Natural killer cell (primary cell): Measurements from ENCODE around the gene CDC25C. TPM values are rescaled to one million over a fixed set of nuclear protein-coding genes. Genes with fewer than 3 reads are reported as not detected.
"Not testable (repeated sequence)": the region's sequence is repeated elsewhere in the genome, so short reads cannot be mapped to it uniquely, and the experiment has no call there.

Experiments
- ATAC-seq, 3 donors: fragments of 150-1000 bp in 2 of 3; fragments of 200-7000 bp in 1 of 3; cut with Tn5 transposase; 1 replicate in 1 of 3; 2 replicates in 2 of 3; pipeline ENCODE4 v1.10.0; 2021; ENCODE audit warnings: mild to moderate bottlenecking in 2 of 3, moderate library complexity in 2 of 3
- DNase-seq, 2 donors: peaks; one replicate each; pipeline versions ENCODE4 v3.0.0 to v3.0.0-alpha.2; 2013 to 2021; ENCODE audit warnings: mixed read lengths in 1 of 2
- H3K27ac ChIP-seq: one replicate; pipeline ENCODE4 v1.5.1; 2013; ENCODE audit warnings: mild to moderate bottlenecking, low read length
- H3K27me3 ChIP-seq: one replicate; pipeline ENCODE4 v1.6.1; 2013; ENCODE audit warnings: low read length; ENCODE audit not compliant: control insufficient read depth, insufficient read depth
- H3K36me3 ChIP-seq: one replicate; pipeline ENCODE4 v1.6.1; 2013; ENCODE audit warnings: low read length; ENCODE audit not compliant: control insufficient read depth, insufficient read depth
- H3K4me1 ChIP-seq: one replicate; pipeline ENCODE4 v1.6.1; 2013; ENCODE audit warnings: low read length; ENCODE audit not compliant: control insufficient read depth, insufficient read depth
- H3K4me3 ChIP-seq: one replicate; pipeline ENCODE4 v1.5.1; 2013; ENCODE audit warnings: low read length
- H3K9me3 ChIP-seq: one replicate; pipeline ENCODE4 v1.6.1; 2013; ENCODE audit warnings: low read length; ENCODE audit not compliant: control insufficient read depth, insufficient read depth
- H3K27ac Mint-ChIP-seq, 2 donors: one replicate each; pipeline ENCODE4 v1.8.0; 2022; ENCODE audit warnings: mild to moderate bottlenecking in 2 of 2, mixed read lengths in 2 of 2, moderate library complexity in 1 of 2
- H3K27me3 Mint-ChIP-seq, 2 donors: one replicate each; pipeline ENCODE4 v1.8.0; 2022; ENCODE audit warnings: low read depth in 2 of 2, mixed read lengths in 2 of 2
- H3K36me3 Mint-ChIP-seq: one replicate; pipeline ENCODE4 v1.8.0; 2022; ENCODE audit warnings: mixed read lengths
- H3K4me1 Mint-ChIP-seq, 2 donors: one replicate each; pipeline ENCODE4 v1.8.0; 2022; ENCODE audit warnings: mixed read lengths in 2 of 2
- H3K4me3 Mint-ChIP-seq: one replicate; pipeline ENCODE4 v1.8.0; 2022; ENCODE audit warnings: mild to moderate bottlenecking, moderate library complexity, mixed read lengths
- H3K9me3 Mint-ChIP-seq, 2 donors: one replicate each; pipeline ENCODE4 v1.8.0; 2022; ENCODE audit warnings: mixed read lengths in 2 of 2
- CTCF ChIP-seq: fragments of 200-600 bp; IDR thresholded peaks from one replicate; pipeline ENCODE4 v1.8.0; 2022; ENCODE audit warnings: antibody characterized with exemption
- WGBS: methylation state at CpG from one replicate; pipeline ENCODE4 v1.1.7; 2013; ENCODE audit warnings: missing lambda C conversion rate; ENCODE audit not compliant: insufficient coverage; 5-methylcytosine and 5-hydroxymethylcytosine counted together
- intact Hi-C: fragments of 100-400 bp; cut with micrococcal nuclease; formaldehyde crosslinking; loops from one replicate; pipeline ENCODE4 v1.14.2; 2022
- total RNA-seq, 4 donors: library from RNA; stranded (reverse); fragments of 120-200 nt in 1 of 4; gene quantifications; one replicate each; pipeline versions ENCODE4 v1.2.3 to v1.2.4, GENCODE V29; 2013 to 2022

The CDC25C gene
- total RNA-seq, 3 donors from 2014 or later (not counting 1 experiment from before 2014, with no cell fraction given): 0.47 to 0.48 TPM; not detected in 1

- TF ChIP-seq CTCF: no peak
- Histone ChIP-seq H3K9me3 (no peaks in the 10 kb centered on the region), H3K36me3 (no peaks in the 10 kb centered on the region), H3K4me1 (peaks cover 31% of the 10 kb centered on the region), H3K27me3 (no peaks in the 10 kb centered on the region), H3K27ac (no peak overlapping the region), H3K4me3 (no peak overlapping the region)
- intact Hi-C loops: no loop called here
- no peaks in the 10 kb centered on the region for H3K36me3 Mint-ChIP-seq
- peak overlapping the region; percentile 7 for H3K4me3 Mint-ChIP-seq
- H3K9me3 Mint-ChIP-seq: no peaks in the 10 kb centered on the region
- WGBS: 81% methylated on average over 3 of the region's 3 CpGs
- H3K27ac Mint-ChIP-seq: peak overlapping the region; percentile 52 to 58
- no peaks in the 10 kb centered on the region for H3K27me3 Mint-ChIP-seq
- H3K4me1 Mint-ChIP-seq: peaks cover 37 to 39% of the 10 kb centered on the region in 2 donors
- no peak for DNase-seq
- ATAC-seq: no peak
Measured at GRCh38 chr5:138334867-138335447, 3.4 kb upstream of the CDC25C start.

- 4% methylated on average over 11 of the region's 12 CpGs for WGBS
- Histone ChIP-seq H3K36me3 (no peaks in the 10 kb centered on the region), H3K4me1 (peaks cover 12% of the 10 kb centered on the region), H3K9me3 (no peaks in the 10 kb centered on the region), H3K27ac (no peak overlapping the region), H3K27me3 (no peaks in the 10 kb centered on the region), H3K4me3 (peak overlapping the region; percentile 38)
- H3K36me3 Mint-ChIP-seq: no peaks in the 10 kb centered on the region
- H3K9me3 Mint-ChIP-seq: no peaks in the 10 kb centered on the region
- peaks cover 15 to 16% of the 10 kb centered on the region in 2 donors for H3K4me1 Mint-ChIP-seq
- H3K27ac Mint-ChIP-seq: peak overlapping the region; percentile 75 to 86
- H3K27me3 Mint-ChIP-seq: no peaks in the 10 kb centered on the region
- ATAC-seq (no peak), DNase-seq (no peak)
- intact Hi-C loops: loop anchor here (1.0 kb wide), 1 partner anchor 134 kb away; the partner anchor contains the start of gene EGR1
- no peak for TF ChIP-seq CTCF
- peak overlapping the region; percentile 99 for H3K4me3 Mint-ChIP-seq
Measured at GRCh38 chr5:138330813-138331448, 673 bp downstream of the CDC25C start.

- H3K4me1 Mint-ChIP-seq, H3K27me3 ChIP-seq, H3K36me3 ChIP-seq, DNase-seq, H3K27me3 Mint-ChIP-seq, H3K4me1 ChIP-seq, H3K9me3 Mint-ChIP-seq, H3K36me3 Mint-ChIP-seq, H3K27ac ChIP-seq, H3K4me3 ChIP-seq, ATAC-seq, H3K4me3 Mint-ChIP-seq, intact Hi-C loops, H3K27ac Mint-ChIP-seq, H3K9me3 ChIP-seq: not testable (repeated sequence)
- 100% methylated on average over 4 of the region's 4 CpGs for WGBS
Measured at GRCh38 chr5:138318211-138318610, 13.4 kb downstream of the CDC25C start.

GRCh38 chr5:138316355-138316754 lies 15.2 kb downstream of the CDC25C start:
- intact Hi-C loops: no loop called here
- Histone ChIP-seq H3K9me3 (no peaks in the 10 kb centered on the region), H3K36me3 (no peaks in the 10 kb centered on the region), H3K27ac (no peak overlapping the region), H3K4me1 (no peaks in the 10 kb centered on the region), H3K4me3 (no peak overlapping the region), H3K27me3 (no peaks in the 10 kb centered on the region)
- Mint-ChIP-seq H3K36me3 (no peaks in the 10 kb centered on the region), H3K27ac (no peak overlapping the region), H3K27me3 (no peaks in the 10 kb centered on the region), H3K4me1 (no peaks in the 10 kb centered on the region), H3K4me3 (no peak overlapping the region), H3K9me3 (no peaks in the 10 kb centered on the region)
- no peak for TF ChIP-seq CTCF
- 100% methylated on average over 2 of the region's 3 CpGs for WGBS
- ATAC-seq: no peak
- DNase-seq: no peak
